HG03066 (cell line): ENCODE measurements around the gene ACKR2.

Source experiments
- ATAC-seq: cut with Tn5 transposase; IDR thresholded peaks from one replicate; pipeline ENCODE4 v1.9.1; 2021; ENCODE audit warnings: low read depth; ENCODE audit not compliant: unreplicated experiment

Gene ACKR2

DNA sequence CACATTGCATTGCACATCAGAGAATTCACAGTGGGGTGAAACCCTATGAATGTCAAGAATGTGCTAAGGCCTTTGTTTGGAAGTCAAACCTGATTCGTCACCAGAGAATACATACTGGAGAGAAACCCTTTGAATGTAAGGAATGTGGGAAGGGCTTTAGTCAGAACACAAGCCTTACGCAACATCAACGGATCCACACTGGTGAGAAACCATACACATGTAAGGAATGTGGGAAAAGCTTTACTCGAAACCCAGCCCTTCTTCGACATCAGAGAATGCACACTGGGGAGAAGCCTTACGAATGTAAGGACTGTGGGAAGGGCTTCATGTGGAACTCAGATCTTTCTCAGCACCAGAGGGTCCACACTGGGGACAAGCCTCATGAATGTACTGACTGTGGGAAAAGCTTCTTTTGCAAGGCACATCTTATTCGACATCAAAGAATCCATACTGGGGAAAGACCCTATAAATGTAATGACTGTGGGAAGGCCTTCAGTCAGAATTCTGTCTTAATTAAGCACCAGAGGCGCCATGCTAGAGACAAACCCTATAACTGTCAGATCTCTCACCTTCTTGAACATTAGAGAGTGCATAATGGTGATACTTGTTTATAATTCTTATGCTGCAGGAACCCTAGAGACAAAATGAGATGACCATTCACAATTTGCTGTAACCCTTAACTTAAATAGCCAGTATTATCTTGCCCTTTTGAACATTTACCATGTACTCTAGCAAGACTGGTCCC lies 105.7 kb downstream of the ACKR2 start:
- no peak for ATAC-seq
